SKM-1 treated with dmso at 0.1 percent for 144 hours (cell line): Measurements from ENCODE around the gene LRRC8A.
"Not testable (repeated sequence)": the region's sequence is repeated elsewhere in the genome, so short reads cannot be mapped to it uniquely, and the experiment has no call there.

Experiments used
- DNase-seq: peaks from one replicate; lab custom pipeline; 2025; ENCODE audit not compliant: unreplicated experiment; lab: John Stamatoyannopoulos, UW

LRRC8A gene

DNA sequence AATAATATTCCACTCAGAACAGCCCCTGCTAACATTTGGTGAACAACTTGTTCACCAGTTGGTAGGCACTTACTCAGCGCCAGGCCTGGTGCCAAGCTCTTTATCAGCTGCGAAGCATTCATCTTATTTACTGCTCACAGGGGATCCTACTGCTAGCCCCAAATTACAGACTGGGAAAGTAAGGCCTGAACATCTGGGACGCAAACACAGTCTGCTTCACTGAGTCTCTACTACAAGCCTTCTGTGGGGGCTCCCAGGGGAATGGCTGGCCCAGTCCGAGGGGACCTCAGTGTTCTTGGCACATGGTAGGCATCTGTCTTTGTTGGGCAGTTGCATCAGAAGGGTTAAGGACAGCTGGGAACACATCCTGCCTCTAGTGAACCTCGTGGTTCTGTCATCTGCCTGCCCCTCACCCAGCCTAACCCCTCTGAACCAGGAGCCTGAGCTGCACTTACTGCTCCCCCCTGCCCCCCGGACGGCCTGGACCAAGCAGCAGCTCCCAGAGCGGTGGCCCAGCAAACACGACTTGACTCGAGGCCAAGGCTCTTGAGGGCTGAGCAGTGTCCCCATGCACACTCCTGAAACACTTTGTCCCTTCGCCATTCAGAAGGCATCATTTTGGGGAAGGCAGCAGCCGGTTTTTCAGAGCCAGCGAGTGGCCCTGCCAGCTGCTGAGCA is 38.6 kb downstream of the LRRC8A start, which contains the start of gene PHYHD1:
PHYHD1 (plus strand) TSS at position 602 of the 678 bp plus-strand sequence. CDS start 1,342 bp downstream, outside the sequence.
- DNase-seq: no peak

DNA sequence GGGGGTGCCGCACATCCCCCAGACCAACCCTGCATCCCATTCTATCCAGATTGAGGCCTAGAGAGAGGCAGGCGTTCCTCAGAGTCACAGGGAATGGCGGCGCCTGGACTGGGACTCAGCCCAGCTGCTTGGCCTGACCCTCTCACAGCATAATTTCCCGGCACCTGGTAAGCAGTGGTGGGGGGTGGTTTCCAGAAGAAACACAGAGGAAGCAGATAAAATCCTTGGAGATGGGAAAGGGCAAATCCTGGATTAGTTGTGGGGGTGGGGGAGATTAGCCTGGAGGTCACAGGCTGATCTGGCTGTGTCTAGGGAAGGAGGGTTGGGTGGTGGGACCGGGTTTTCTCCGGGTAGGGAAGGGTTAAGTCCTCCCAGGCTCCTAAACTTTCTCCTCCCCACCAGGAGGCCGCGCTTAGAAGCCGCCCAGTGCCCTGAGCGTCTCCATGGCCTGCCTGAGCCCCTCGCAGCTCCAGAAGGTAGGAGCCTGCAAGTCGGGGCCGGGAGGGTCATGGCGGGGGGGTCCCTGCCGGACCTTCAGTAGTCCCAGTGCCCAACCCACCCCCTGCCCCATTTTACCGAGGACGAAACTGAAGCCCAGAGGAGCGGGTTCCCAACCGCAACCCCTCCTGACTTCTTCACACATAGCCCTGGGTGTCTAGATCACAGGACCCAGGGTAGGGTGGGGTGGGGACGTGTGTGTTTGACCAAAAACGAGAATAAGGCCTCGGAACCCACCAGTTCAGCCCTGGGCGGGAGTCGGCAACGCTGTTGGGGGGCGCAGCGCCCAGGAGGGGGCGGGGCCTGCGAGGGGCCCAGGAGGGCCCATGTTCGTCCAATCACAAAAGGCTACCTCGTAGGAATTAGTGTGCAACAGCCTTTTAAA is 40.2 kb downstream of the LRRC8A start:
- DNase-seq: no peak

DNA sequence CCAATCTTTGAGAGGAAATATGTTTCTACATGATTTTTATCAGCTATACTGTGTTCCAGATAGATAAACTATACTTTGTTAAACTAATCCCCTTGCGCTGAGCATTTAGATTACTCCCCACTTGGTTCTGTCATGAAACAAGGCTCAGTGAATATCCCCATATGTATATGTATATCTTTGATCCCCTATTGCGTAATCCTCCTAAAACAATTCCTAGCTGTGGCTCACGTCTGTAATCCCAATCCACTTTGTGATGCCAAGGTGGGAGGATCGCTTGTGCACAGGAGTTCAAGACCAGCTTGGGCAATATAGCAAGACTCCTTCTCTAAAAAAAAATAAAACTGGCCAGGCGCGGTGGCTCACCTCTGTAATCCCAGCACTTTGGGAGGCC is 41.6 kb downstream of the LRRC8A start:
- no peak for DNase-seq

DNA sequence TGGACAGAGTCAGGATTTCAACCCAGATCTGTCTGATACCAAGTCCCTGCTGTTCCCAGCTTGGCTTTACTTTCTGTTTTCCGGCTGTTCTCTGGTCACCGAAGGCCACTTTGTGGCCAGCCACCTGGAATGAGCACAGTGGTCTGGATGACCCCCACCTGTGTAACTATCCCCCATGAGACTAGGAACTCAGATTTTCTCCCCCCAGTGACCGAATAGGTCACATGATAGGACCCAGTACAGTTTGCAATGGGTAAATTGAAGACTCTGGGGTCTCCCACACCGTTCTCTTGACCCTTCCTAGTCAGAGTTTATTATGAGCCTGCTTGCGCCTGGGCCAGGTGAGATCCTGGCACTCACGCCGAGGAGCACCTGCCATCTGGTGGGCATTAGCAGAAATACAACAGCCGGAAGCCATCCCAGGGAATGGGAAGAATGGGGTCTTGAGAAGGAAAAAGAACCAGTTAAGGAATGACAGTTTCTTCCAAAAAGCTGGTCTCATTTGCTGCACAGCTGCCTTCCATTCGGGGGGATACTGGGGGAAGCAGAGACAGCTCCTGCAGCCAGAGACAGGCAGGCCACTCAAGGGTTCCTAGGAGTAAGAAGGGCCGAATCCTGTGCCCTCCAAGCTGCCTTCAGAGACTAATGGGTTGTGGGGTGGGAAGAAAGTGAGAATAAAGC is 45.9 kb downstream of the LRRC8A start:
- no peak for DNase-seq

DNA sequence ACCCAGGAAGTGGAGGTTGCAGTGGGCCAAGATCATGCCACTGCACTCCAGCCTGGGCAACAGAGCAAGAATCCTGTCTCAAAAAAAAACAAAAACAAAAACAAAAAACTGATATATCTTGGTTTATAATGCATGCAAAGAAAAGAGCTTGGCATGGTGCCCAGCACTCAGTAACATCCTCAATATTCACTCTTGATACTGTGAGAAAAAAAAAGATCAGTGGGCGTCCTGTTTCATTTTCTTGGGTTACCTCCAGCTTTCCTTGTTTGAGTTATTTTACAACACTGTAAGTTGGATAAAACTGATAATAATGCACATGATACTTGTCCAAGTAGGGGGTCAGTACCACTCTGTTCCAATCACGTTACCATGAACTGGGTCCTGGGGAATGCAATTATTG is 46.7 kb downstream of the LRRC8A start:
- DNase-seq: no peak

DNA sequence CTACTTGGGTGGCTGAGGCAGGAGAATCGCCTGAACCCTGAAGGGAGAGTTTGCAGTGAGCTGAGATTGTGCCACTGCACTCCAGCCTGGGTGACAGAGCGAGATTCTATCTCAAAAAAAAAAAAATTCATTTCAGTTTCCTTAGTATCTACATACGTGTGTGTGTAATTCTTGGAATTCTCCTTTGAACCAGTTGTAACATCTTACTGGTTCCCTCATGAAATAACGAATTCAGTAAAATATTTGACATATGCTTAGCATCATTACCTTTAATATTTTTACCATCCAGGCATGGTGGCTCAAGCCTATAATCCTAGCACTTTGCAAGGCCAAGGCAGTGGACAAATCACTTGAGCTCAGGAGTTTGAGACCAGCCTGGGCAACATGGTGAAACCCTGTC is 47.6 kb downstream of the LRRC8A start:
- no peak for DNase-seq

DNA sequence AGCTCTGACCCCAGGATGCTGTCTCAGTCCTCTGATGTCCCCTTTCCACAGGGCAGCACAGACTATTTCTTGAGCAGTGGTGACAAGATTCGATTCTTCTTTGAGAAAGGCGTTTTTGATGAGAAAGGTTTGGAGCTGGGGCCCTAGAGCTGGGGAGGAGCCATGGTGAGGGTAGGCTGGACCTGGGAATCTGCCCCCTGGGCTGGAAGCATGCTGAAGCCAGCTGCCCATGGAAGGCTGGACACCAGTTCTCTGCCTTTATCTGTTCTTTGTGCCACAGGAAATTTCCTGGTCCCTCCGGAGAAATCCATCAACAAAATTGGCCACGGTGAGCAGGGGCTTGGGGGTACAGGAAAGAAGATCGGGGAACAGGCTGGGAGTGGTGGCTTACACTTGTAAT is 51.8 kb downstream of the LRRC8A start:
- DNase-seq: no peak

DNA sequence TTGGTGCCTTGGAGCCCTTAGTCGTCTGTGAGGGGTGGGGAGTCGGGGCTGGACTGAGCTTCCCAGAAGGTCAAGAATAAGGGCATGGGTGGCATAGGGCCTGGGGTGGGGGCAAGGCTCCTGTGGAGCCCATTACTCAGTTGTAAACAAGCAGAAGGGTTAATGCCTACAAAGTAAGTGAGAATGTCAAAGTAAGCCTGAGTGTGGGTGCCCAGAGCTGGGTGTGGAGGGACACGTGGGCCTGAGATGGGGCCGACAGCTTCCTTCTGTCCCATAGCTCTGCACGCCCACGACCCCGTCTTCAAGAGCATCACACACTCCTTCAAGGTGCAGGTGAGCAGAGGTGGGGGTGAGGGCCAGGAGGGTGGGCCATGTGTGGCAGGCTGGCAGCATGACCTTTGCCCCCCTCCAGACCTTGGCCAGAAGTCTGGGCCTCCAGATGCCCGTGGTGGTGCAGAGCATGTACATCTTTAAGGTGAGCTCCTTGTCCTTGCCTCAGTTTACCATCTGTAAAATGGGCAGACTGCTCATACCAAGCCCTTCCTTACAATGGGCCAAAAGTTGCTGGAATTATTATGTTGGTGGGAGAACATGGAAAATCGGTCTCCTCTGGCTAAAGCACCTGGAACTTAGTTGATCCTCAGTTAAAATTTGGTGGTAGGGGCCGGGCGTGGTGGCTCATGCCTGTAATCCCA is 54.4 kb downstream of the LRRC8A start:
- DNase-seq: no peak

DNA sequence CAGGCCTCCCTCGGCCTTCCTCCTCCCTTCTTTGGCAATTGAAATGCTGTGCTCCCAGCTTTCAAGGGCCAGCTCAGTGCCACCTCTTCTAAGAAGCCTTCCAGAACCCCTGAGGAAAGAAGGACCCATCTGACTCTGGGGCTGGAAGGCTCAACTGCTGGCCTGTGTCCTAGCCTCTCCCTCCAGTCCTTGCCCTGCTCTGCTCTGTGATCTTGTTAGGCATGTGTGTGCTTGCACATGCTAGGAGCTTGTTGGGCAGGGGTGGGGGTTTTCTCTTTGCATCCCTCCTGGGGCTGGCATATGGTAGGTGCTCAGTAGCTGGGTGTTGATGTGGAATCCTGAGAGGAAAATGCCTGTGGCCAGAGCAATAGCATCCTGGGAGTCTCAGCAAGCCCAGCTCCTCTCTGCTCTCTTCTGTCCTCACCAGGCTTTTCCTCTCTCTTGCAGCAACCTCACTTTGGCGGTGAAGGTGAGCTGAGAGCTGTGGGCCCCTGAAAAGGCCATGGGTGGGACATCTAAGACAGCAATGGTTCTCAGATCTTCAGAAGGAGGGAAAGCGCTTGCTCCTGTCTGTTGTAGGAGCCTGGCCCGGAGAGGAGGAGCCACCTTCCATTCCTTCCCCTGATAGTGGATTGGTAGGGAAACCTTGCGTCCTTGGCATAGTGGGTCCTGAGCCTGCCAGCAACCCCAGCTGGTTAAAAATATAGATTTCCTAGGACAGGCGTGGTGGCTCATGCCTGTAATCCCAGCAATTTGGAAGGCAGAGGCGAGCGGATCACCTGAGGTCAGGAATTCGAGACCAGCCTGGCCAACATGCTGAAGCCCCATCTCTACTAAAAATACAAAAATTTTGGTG is 55.6 kb downstream of the LRRC8A start:
- DNase-seq: no peak

DNA sequence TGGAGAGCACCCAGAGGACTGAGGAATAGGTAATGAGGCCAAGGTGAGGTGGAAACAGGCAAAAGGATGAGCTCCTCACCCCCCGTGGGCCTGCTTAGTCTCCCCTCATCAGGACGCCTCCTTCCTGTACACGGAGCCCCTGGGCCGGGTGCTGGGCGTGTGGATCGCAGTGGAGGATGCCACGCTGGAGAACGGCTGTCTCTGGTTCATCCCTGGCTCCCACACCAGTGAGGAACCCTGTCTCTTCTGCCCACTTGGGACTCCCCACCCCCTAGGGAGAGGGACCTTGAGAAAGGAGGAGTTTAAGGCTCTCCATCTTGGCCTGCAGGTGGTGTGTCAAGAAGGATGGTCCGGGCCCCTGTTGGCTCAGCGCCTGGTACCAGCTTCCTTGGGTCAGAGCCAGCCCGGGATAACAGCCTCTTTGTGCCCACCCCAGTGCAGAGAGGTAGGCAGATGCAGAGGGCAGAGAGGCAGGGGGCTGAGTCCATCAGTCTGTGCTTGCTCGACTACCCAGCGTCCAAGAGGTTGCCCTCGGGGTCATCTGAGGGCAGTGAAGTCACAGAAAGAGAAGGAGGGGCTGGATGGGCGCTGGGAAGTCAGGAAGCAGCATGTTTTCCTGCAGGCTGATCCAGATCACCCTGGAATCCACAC is 58.5 kb downstream of the LRRC8A start:
- no peak for DNase-seq

DNA sequence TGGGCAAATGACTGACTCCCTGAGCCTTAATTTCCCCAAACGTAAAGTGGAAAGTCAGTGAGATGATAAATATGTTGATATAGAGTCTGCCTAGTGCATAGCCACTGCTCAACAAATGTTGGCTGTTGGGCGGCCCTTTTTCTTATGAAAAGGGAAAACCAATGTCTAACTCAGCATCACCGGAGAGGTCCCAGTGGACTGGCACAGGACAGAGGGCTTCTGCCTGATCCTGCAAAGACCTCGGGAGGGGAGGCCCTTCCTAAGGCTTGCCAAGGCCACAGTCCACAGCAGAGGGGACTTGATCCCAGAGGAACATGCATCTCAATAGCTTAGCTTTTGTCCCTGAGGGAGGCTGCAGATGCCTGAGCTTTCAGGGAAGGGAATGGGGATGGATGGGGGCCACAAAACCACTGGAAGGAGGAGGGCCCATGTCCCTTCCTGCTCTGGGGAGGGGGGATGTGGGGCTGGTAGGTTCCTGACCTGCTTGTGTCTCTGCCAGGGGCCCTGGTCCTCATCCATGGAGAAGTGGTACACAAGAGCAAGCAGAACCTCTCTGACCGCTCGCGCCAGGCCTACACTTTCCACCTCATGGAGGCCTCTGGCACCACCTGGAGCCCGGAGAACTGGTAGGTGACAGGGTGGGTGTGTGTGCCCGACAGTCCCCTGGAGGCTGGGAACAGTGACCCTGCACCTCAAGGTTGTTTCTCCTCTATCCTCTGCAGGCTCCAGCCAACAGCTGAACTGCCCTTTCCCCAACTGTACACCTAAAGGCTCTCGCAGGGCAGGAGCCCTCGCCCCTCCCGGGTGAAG is 59.2 kb downstream of the LRRC8A start:
- no peak for DNase-seq

DNA sequence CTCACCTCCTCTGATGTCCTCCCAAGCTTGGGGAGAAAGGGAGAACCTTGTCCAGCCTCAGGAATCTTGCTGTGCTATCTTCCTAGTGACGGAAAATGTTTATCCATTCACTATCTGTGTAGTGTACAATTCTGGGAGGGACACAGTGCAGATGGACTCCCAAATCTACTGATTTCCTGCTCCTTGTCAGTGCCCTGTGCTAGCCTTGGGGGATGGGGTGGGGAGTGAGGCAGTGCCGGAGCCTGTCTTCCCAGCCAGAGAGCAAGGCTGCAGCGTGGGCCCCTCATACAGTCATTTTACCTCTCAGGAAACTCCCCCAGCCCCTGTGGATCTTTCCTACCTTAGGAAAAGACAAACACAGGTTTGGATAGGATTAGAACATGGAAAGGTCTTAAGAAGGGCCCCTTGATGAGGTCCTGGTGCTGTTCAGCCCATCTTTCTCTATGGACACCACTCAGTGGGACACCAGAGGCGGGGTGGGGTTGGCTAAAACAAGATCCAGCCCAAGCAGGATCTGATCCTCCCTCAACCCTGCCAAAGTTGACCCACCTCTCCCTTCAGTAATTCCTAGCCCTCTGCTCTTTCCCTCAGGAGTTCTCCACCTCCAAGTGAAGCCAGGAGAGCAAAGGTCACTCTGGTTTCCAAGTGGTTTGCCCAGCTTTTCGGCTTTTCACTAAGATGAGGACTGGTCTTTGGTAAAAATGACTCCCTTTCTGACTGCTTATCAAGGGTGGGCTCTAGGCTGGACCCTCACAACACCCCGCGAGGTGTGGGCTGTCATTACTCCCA is 62.1 kb downstream of the LRRC8A start:
- DNase-seq: no peak

DNA sequence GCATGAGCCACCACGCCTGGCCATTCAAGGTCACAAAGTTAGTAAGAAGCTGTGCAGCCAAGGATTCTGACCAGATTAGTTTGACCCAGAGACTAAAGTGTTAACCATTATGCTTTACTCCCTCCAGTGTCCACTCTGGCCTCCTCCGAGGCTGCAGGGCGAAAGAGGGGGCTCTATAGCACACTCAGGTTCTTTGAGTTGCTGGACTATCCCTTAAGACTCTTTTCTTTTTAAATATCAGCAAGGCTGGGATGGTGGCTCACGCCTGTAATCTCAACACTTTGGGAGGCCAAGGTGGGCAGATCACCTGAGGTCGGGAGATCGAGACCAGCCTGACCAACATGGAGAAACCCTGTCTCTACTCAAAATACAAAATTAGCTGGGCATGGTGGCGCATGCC is 63.0 kb downstream of the LRRC8A start:
- not testable (repeated sequence) for DNase-seq

DNA sequence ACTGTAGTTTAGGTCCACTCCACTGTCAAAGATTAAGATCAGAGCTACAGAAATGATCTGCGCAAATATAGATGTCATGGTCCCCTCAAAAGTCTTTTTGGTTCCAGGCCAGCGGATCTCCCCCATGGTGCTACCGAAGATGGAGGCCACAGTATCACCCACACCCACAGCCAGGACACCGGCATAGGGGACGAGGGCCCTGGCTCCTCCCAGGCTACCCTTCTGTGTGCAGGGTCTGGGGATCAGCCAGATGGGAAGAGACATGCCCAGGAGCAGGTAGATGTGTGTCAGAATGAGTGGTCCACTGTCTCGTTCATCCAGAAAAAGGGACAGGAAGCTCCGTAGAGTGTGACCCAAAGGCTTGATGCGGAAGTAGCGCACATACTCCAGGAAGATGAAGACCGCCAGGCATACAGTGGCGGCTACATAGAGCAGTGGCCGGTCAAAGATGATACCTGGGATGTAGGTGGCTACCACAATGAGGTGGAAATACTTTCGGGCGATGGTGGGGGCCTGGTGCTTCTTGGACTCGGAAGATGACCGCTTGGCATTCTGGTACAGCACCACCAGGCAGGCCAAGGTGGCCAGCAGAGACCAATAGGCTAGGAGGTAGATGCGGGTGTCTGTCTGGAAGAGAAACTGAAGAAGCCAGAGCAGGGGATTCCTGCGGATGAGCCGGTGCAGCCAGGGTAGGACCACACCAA is 64.0 kb downstream of the LRRC8A start:
- DNase-seq: no peak

DNA sequence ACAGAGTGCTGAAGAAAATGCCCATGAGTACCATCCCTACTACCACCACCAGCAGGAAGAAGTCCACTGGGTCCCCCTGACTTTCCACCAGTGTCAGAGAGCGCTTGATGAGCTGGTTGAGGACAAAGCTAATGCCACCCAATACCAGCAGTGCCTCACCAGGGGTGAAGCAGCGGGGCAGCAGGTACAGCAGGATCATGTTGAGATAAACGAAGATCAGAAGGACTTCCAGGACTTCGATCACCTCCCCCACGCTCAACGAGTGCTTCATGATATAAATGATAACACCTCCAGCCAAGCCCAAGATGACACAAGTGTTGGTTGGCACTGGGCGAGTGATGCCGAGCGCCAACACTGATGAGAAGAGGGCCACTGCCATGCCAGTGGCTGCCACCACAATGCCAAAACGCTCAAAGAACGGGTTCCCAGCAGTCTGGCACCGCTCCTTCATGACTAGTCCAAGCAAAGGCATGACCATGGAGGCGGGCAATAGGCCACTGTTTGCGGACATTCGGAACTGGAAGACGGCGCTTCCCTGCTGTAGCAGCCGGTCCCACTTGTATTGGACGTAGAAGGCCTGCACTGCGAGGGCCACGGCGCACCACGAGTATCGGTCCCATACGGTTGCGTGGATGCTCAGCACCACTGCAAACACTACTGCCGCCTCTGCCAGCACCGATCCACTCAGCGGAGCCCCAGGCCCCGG is 64.8 kb downstream of the LRRC8A start:
- DNase-seq: no peak

DNA sequence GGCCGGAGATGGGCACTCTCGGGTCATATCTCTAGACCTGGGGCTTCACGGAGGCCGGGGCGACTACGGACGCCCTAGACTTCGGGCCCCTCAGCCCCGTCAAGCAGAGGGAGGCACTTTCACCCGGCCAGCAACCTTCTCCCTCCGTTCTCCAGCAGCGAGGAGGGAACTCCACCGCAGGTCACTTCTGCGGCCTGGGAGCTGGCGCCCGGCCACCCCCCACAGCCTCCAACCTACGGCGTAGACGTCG is 65.3 kb downstream of the LRRC8A start:
- no peak for DNase-seq
